ENCODE results near the gene LRIG3. TPM values are rescaled to one million over a fixed set of nuclear protein-coding genes. Genes with fewer than 3 reads are reported as not detected.

The LRIG3 gene
- polyA plus RNA-seq, 3 donors = not detected

- Histone ChIP-seq H3K36me3 (replicated peaks in 1 of 2; ENCODE audit: control insufficient read depth in 1 of 2, insufficient read depth in 2 of 2, low read length in 2 of 2) (no peaks in the 10 kb centered on the region), H2AFZ (ENCODE audit: insufficient read depth, low read depth, low read length, poor library complexity, severe bottlenecking) (no peak overlapping the region), H3K9ac (ENCODE audit: insufficient read depth, low read length, poor library complexity, severe bottlenecking) (no peak overlapping the region), H3K9me3 (replicated peaks in 1 of 2; ENCODE audit: control insufficient read depth in 1 of 2, insufficient read depth in 1 of 2, low read length in 2 of 2) (peaks cover 0 to 10% of the 10 kb centered on the region in 2 donors), H3K4me2 (replicated peaks; ENCODE audit: extremely low read depth, low read length, poor library complexity, severe bottlenecking) (no peak overlapping the region), H3K79me2 (ENCODE audit: insufficient read depth, low read length) (no peaks in the 10 kb centered on the region), H3K27ac (ENCODE audit: low read depth in 1 of 2, low read length in 2 of 2) (no peak overlapping the region), H4K20me1 (ENCODE audit: insufficient read depth, low read length) (no peaks in the 10 kb centered on the region), H3K4me3 (replicated peaks in 1 of 3; ENCODE audit: low read depth in 2 of 3, low read length in 3 of 3) (no peak overlapping the region), H3K4me1 (ENCODE audit: control insufficient read depth in 1 of 2, insufficient read depth in 2 of 2, low read length in 2 of 2) (no peaks in the 10 kb centered on the region), H3K27me3 (ENCODE audit: control insufficient read depth in 2 of 2, insufficient read depth in 2 of 2, low read length in 2 of 2) (no peaks in the 10 kb centered on the region)
- intact Hi-C loops (cut with micrococcal nuclease) = no loop called here
- no peak for DNase-seq
- Mint-ChIP-seq H3K4me1 (no peaks in the 10 kb centered on the region), H3K4me3 (no peak overlapping the region), H3K27me3 (ENCODE audit: low read depth in 3 of 3) (no peaks in the 10 kb centered on the region), H3K27ac (no peak overlapping the region), H3K9me3 (peaks cover 0 to 18% (median 4%) of the 10 kb centered on the region in 7 donors), H3K36me3 (no peaks in the 10 kb centered on the region)
- TF ChIP-seq CTCF (IDR thresholded peaks at IDR 0.05) = no peak
- WGBS (ENCODE audit: insufficient coverage) = no CpG with 5 or more reads among the region's 1 CpG
These were observed 43.5 kb upstream of the LRIG3 start for GRCh38 chr12:58963844-58964243.

DNA sequence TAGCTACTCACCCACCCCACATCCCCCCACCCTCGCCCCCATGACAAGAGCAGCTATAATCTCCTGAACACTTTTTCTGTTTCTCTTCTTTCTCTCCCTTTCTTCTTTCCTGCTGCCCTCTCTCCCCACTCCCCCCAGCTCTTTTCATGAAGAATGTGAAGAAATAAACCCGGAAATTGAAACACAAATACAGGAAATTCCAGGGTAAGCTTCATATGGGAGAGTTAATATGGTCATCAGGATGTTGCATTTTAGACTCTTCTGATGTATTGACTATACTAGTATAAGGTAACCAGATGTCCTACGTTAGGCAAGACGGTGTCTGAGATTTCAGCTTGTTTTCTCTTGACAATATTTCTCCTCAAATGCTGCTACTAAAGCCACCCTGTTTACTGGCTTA, 41.6 kb upstream of the LRIG3 start:
- no peak overlapping the region for H3K4me3 ChIP-seq (replicated peaks in 1 of 3; ENCODE audit: low read depth in 2 of 3, low read length in 3 of 3)
- no peaks in the 10 kb centered on the region for H4K20me1 ChIP-seq (ENCODE audit: insufficient read depth, low read length)
- no peak overlapping the region for H3K27ac Mint-ChIP-seq
- no peaks in the 10 kb centered on the region for H3K36me3 Mint-ChIP-seq
- H3K79me2 ChIP-seq (ENCODE audit: insufficient read depth, low read length) = no peaks in the 10 kb centered on the region
- no peak overlapping the region for H2AFZ ChIP-seq (ENCODE audit: insufficient read depth, low read depth, low read length, poor library complexity, severe bottlenecking)
- no peaks in the 10 kb centered on the region for H3K4me1 ChIP-seq (ENCODE audit: control insufficient read depth in 1 of 2, insufficient read depth in 2 of 2, low read length in 2 of 2)
- no peak overlapping the region for H3K9ac ChIP-seq (ENCODE audit: insufficient read depth, low read length, poor library complexity, severe bottlenecking)
- H3K4me3 Mint-ChIP-seq = no peak overlapping the region
- H3K27me3 Mint-ChIP-seq (ENCODE audit: low read depth in 3 of 3) = no peaks in the 10 kb centered on the region
- no peaks in the 10 kb centered on the region for H3K27me3 ChIP-seq (ENCODE audit: control insufficient read depth in 2 of 2, insufficient read depth in 2 of 2, low read length in 2 of 2)
- H3K4me2 ChIP-seq (replicated peaks; ENCODE audit: extremely low read depth, low read length, poor library complexity, severe bottlenecking) = no peak overlapping the region
- WGBS (ENCODE audit: insufficient coverage) = no CpG with 5 or more reads among the region's 4 CpGs
- no peak for TF ChIP-seq CTCF (IDR thresholded peaks at IDR 0.05)
- H3K36me3 ChIP-seq (replicated peaks in 1 of 2; ENCODE audit: control insufficient read depth in 1 of 2, insufficient read depth in 2 of 2, low read length in 2 of 2) = no peaks in the 10 kb centered on the region
- H3K9me3 Mint-ChIP-seq = peaks cover 0 to 18% (median 2%) of the 10 kb centered on the region in 7 donors
- no peak overlapping the region for H3K27ac ChIP-seq (ENCODE audit: low read depth in 1 of 2, low read length in 2 of 2)
- no peak for DNase-seq
- intact Hi-C loops (cut with micrococcal nuclease) = no loop called here
- no peaks in the 10 kb centered on the region for H3K4me1 Mint-ChIP-seq
- peaks cover 0 to 10% of the 10 kb centered on the region in 2 donors for H3K9me3 ChIP-seq (replicated peaks in 1 of 2; ENCODE audit: control insufficient read depth in 1 of 2, insufficient read depth in 1 of 2, low read length in 2 of 2)
